Measurements from ENCODE around the gene NSD2. TPM values are rescaled to one million over a fixed set of nuclear protein-coding genes. Genes with fewer than 3 reads are reported as not detected.

NSD2 gene
- total and polyA plus RNA-seq, 4 donors = 5.1 to 71.5 (median 11.6) TPM

GRCh38 chr4:1866189-1866661 lies 5.0 kb upstream of the NSD2 start:
- no peaks in the 10 kb centered on the region for H3K27me3 ChIP-seq (ENCODE audit: control insufficient read depth in 4 of 4, insufficient read depth in 4 of 4, low read length in 3 of 4)
- H3K36me3 ChIP-seq (ENCODE audit: control insufficient read depth in 4 of 4, insufficient read depth in 3 of 4, low read depth in 1 of 4, low read length in 3 of 4) = no peaks in the 10 kb centered on the region
- H3K9ac ChIP-seq (ENCODE audit: low read depth in 1 of 2, low read length in 2 of 2) = no peak overlapping the region
- no peaks in the 10 kb centered on the region for H3K9me3 ChIP-seq (ENCODE audit: control insufficient read depth in 4 of 4, low read length in 3 of 4)
- H3K4me1 ChIP-seq (ENCODE audit: control insufficient read depth in 4 of 4, insufficient read depth in 4 of 4, low read length in 3 of 4) = peaks cover 5 to 12% (median 9%) of the 10 kb centered on the region in 4 donors
- no peak overlapping the region for H3K4me3 ChIP-seq (ENCODE audit: low read depth in 1 of 3, low read length in 3 of 3)
- TF ChIP-seq HNF4G (IDR thresholded peaks at IDR 0.05) (no peak), MAX (IDR thresholded peaks at IDR 0.05) (no peak), JUND (IDR thresholded peaks at IDR 0.05) (no peak), ATF3 (IDR thresholded peaks at IDR 0.05) (no peak), TAF1 (conservative IDR thresholded peaks at IDR 0.05) (no peak), RXRA (IDR thresholded peaks at IDR 0.05) (no peak), CTCF (IDR thresholded peaks at IDR 0.05; ENCODE audit: low read depth, low read length, missing input control) (no peak), FOXA1 (IDR thresholded peaks at IDR 0.05) (no peak)
- DNase-seq (ENCODE audit: low spot score) = no peak
- no peak overlapping the region for H3K27ac ChIP-seq (ENCODE audit: low read depth in 1 of 2, low read length in 2 of 2)
- WGBS = 91% methylated on average over 7 of the region's 7 CpGs

- Histone ChIP-seq H3K36me3 (ENCODE audit: control insufficient read depth in 4 of 4, insufficient read depth in 3 of 4, low read depth in 1 of 4, low read length in 3 of 4) (no peaks in the 10 kb centered on the region), H3K9ac (ENCODE audit: low read depth in 1 of 2, low read length in 2 of 2) (no peak overlapping the region), H3K27me3 (ENCODE audit: control insufficient read depth in 4 of 4, insufficient read depth in 4 of 4, low read length in 3 of 4) (no peaks in the 10 kb centered on the region), H3K27ac (ENCODE audit: low read depth in 1 of 2, low read length in 2 of 2) (no peak overlapping the region), H3K4me1 (ENCODE audit: control insufficient read depth in 4 of 4, insufficient read depth in 4 of 4, low read length in 3 of 4) (peaks cover 5 to 19% (median 14%) of the 10 kb centered on the region in 4 donors), H3K4me3 (ENCODE audit: low read depth in 1 of 3, low read length in 3 of 3) (no peak overlapping the region), H3K9me3 (ENCODE audit: control insufficient read depth in 4 of 4, low read length in 3 of 4) (no peaks in the 10 kb centered on the region)
- no peak for DNase-seq (ENCODE audit: low spot score)
- 59% methylated on average over 5 of the region's 5 CpGs for WGBS
- TF ChIP-seq ZBTB33 (IDR thresholded peaks at IDR 0.05) (no peak), HNF4G (IDR thresholded peaks at IDR 0.05) (no peak), SP1 (IDR thresholded peaks at IDR 0.05) (no peak), REST (IDR thresholded peaks at IDR 0.05) (no peak), FOXA1 (IDR thresholded peaks at IDR 0.05) (no peak), GABPA (IDR thresholded peaks at IDR 0.05 in 1 of 2, conservative IDR thresholded peaks at IDR 0.05 in 1 of 2) (no peak), MAX (IDR thresholded peaks at IDR 0.05) (no peak), JUND (IDR thresholded peaks at IDR 0.05) (no peak), HNF4A (conservative IDR thresholded peaks at IDR 0.05) (no peak), FOXA2 (IDR thresholded peaks at IDR 0.05) (no peak), TAF1 (conservative IDR thresholded peaks at IDR 0.05) (no peak), YY1 (IDR thresholded peaks at IDR 0.05) (no peak), EGR1 (IDR thresholded peaks at IDR 0.05; ENCODE audit: low read depth in 2 of 2) (no peak), RAD21 (IDR thresholded peaks at IDR 0.05) (no peak), NR2F2 (IDR thresholded peaks at IDR 0.05) (no peak), ATF3 (IDR thresholded peaks at IDR 0.05) (no peak), RXRA (IDR thresholded peaks at IDR 0.05) (no peak), CTCF (IDR thresholded peaks at IDR 0.05; ENCODE audit: low read depth, low read length, missing input control) (no peak)
These were observed 2.9 kb upstream of the NSD2 start for GRCh38 chr4:1868293-1868692.

Measured in liver (tissue), 9 donors.